ENCODE results near the gene MND1.
"Not testable (repeated sequence)": the region's sequence is repeated elsewhere in the genome, so short reads cannot be mapped to it uniquely, and the experiment has no call there.

The MND1 gene

GRCh38 chr4:153403726-153404125 lies 59.2 kb downstream of the MND1 start:
- DNase-seq (ENCODE audit: low spot score), result no peak

GRCh38 chr4:153407906-153408305 lies 63.4 kb downstream of the MND1 start:
- no peak for DNase-seq (ENCODE audit: low spot score)

- DNase-seq (ENCODE audit: low spot score), result no peak
Measured at GRCh38 chr4:153408932-153409331, 64.4 kb downstream of the MND1 start.

GRCh38 chr4:153409412-153409811 lies 64.9 kb downstream of the MND1 start:
- DNase-seq (ENCODE audit: low spot score), result peak; percentile 53

- DNase-seq (ENCODE audit: low spot score), result no peak
Measured at GRCh38 chr4:153409924-153410501, 65.5 kb downstream of the MND1 start.

DNA sequence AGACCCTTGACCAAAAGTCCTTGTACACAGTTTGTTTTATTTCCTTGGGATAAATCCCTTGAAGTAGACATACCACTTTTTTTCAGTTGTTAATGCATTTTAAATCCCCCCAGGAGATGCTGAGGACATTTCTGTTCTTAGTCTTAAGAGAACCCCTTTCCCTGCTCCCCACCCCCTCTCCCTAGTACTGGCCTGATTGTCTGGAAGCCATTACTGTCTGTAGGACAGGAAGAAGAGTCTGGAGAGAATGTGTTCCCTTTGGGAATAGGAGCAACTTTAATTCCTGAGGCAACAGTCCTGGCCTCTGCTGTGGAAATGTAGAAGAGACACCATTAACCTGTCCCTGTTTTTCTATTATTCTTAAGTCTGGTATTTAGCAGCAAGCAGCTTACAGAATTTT lies 69.4 kb downstream of the MND1 start:
- no peak for DNase-seq (ENCODE audit: low spot score)

GRCh38 chr4:153416456-153416855 lies 72.0 kb downstream of the MND1 start:
- not testable (repeated sequence) for DNase-seq (ENCODE audit: low spot score)

- no peak for DNase-seq (ENCODE audit: low spot score)
Measured at GRCh38 chr4:153418121-153418520, 73.6 kb downstream of the MND1 start.

GRCh38 chr4:153418558-153418957 lies 74.1 kb downstream of the MND1 start:
- DNase-seq (ENCODE audit: low spot score), result no peak

- no peak for DNase-seq (ENCODE audit: low spot score)
Measured at GRCh38 chr4:153419029-153419428, 74.5 kb downstream of the MND1 start.

DNA sequence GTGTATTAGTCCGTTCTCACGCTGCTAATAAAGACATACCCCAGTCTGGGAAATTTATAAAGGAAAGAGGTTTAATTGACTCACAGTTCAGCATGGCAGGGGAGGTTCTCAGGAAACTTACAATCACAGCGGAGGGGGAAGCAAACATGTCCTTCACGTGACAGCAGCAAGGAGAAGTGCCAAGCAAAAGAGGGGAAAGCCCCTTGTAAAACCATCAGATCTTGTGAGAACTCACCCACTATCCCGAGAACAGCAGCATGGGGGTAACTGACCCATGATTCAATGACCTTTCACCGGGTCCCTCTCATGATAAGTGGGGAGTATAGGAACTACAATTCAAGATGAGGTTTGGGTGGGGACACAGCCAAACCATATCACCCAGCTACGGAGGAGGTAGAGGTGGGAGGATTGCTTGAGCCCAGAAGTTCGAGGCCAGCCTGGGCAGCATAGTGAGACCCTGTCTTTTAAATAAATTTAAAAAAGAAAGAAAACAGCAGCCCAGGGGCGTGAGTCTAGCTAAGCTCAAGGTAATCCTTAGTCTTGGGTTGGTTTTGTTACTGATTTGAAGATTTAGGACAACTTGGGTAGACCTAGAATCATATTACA lies 75.3 kb downstream of the MND1 start:
- DNase-seq (ENCODE audit: low spot score), result no peak

DNA sequence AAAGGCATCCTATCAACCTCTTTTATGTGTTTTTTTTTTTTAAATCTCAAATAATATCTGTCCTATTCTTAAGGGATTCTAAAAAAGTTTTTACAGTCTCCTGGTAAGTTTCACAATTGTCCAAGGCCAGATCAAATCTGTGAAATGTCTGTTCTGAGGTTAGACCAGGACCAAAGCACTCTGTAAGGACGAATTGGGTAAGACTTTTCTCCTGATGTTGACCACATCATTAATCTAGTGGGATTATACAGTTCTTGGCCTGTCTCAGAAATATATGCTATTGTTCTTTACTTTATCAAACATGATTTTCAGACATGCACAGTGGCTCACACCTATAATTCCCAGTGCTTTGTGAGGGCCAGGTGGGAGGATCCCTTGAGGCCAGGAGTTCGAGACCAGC lies 75.9 kb downstream of the MND1 start:
- no peak for DNase-seq (ENCODE audit: low spot score)

GRCh38 chr4:153421941-153422340 lies 77.5 kb downstream of the MND1 start:
- DNase-seq (ENCODE audit: low spot score), result no peak

DNA sequence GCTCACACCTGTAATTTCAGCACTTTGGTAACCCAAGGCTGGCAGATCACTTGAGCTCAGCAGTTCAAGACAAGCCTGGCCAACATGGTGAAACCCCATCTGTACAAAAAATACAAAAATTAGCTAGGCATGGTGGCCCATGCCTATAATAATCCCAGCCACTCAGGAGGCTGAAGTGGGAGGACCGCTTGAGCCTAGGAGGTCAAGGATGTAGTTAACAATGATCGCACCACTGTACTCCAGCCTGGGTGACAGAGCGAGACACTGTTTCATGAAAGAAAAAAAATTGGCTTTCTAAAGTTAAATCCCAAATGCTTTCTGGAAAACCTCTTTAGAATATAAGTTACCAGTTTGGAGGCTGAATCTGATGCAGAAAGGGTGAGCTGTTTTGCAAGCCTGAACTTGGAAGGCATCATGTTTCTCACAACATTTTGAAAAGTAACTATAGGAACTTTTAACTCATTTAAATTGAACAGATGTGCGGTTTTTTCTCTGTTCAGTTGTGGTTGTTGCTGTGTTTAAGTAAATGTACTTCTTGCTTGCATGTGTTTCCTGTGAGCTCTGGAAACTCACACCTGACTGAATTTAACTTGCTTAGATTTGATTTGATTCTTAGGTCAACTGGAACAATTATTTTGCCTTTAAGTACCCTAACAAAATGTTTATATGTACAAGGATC lies 81.9 kb downstream of the MND1 start:
- no peak for DNase-seq (ENCODE audit: low spot score)

DNA sequence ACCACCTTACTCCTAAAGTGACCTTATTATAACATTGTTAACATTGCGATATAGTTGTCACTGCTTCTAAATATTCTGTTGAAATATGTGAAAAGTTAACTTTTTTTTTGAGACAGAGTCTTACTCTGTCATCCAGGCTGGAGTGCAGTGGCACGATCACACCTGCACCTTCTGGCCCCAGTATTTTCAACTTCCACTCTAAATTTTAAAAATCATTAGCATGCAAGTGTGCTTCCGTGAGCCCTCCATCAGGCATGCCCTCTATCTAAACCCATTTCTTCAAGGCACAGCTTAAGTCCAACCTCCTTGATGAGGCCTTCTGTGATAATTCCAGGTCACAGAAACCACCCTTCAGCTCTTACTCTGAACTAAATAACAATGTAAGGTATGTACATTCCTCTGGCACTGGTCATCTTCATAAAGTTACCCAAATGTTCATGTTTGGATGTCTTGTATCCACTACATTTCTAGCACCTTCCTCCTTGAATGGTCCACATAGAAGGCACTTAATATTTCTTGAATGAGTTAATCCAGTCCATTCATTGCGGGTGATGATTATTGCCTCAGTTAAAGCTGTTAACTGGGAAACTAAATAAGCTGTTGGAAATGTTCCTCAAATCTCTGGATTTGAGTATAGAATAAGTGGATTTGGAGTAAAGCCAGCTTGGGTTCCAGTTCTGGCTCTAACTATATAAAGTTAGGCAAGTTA lies 83.0 kb downstream of the MND1 start:
- no peak for DNase-seq (ENCODE audit: low spot score)

DNA sequence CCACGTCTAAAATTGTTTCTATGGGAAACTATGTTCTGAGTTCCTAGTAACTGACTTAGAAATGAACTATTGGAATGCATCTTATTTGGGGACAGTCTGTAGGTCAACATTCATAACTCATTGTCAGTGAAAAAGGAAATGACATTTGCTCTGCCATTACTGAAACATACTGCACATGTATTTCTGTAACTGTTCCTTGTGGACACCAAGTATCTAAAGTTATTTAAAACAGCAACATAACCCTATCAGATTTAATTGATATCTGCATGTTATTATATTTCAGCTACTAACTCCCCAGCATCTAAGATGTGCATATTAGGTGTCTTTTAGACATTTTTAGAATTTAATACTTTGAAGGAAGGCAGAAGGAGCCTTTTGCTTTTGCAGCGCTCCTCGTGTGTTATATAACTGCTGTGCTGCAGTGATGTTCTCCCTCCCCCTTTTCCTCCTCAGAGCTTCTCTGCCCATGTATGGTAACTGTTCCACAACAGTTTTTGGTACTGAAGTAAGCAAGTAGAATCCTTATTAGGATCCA lies 84.5 kb downstream of the MND1 start:
- DNase-seq (ENCODE audit: low spot score), result no peak

DNA sequence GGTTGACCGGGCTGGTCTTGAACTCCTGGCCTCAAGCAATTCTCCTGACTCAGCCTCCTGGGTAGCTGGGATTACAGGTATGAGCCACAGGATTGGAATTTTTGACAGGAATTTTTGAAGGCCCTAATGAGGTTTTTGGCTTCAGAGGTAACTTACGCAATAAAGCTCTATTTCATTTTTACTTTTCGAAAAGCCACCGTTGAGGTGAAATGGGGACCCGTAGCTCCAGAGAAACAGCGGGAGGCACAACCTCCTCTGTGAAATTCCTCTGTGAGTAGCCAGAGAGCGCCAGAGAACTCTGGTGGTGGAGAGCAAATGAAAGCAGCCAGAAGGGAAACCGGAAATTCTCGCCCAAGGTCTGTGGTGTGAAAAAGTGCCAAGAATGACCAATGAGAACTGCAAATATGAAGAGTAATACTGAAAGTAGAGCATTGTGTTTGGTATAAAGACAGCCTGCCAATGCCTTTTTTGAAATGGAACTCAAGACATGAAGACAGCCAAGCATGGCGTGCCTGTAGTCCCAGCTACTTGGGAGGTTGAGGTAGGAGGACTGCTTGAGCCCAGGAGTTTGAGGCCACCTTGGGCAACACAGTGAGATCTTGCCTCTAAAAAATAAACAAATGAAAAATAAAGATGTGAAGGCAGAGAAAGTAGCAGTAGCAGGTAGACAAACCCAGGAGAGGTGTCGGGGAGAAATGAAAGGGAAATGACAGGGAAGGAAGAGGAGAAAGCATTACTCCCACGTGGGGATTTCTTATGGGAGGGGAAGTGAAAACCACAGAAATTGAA lies 88.7 kb downstream of the MND1 start:
- DNase-seq (ENCODE audit: low spot score), result peak; percentile 61

- no peak for DNase-seq (ENCODE audit: low spot score)
Measured at GRCh38 chr4:153433754-153434105, 89.2 kb downstream of the MND1 start.

- no peak for DNase-seq (ENCODE audit: low spot score)
Measured at GRCh38 chr4:153434190-153434589, 89.7 kb downstream of the MND1 start.

- no peak for DNase-seq (ENCODE audit: low spot score)
Measured at GRCh38 chr4:153438916-153439756, 94.6 kb downstream of the MND1 start.

- DNase-seq (ENCODE audit: low spot score), result no peak
Measured at GRCh38 chr4:153439831-153440230, 95.3 kb downstream of the MND1 start.

Data from AG08396 (cell line).